SIG-M5 treated with dmso at 0.1 percent for 504 hours (cell line): ENCODE results near the gene SYT7.

Experiments
- DNase-seq: peaks from one replicate; lab custom pipeline; 2025; ENCODE audit not compliant: unreplicated experiment; lab: John Stamatoyannopoulos, UW

SYT7 gene

DNA sequence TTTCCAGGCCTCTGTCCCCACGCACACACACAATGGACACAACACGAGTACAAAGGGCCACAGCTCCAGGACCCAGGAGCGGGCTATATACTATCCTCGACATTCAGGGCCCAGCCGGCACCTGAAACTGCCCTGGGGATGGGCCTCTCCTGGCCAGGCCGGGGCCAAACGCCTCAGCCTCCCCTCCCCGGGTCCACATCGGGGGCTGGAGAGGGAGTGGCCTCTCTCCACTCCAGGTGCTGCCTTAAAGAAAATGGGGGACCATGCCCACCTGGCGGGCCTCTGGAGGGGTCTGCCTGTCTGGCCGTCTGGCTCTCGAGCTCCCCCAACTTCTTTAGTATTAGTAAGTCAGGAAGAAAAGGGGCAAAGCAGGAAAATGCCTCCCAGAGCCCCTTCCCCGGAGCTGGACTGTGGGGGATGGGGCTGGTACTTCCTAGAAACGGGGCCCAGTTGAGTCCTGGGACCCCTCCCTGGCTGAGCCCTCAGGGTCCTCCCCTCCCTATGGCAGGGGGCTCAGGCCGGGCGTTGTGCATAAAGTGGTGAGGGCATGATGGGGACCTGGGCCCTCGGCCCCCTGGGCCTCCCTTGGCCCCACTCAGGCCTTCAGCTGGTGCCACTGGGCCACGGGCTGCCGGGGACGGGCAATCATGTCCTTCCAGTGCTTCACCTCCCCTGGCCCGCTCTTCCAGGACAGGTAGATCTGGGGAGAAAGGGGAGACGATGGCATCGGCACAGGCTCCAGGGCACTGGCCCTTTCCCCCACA lies 62.7 kb downstream of the SYT7 start:
- DNase-seq = no peak

DNA sequence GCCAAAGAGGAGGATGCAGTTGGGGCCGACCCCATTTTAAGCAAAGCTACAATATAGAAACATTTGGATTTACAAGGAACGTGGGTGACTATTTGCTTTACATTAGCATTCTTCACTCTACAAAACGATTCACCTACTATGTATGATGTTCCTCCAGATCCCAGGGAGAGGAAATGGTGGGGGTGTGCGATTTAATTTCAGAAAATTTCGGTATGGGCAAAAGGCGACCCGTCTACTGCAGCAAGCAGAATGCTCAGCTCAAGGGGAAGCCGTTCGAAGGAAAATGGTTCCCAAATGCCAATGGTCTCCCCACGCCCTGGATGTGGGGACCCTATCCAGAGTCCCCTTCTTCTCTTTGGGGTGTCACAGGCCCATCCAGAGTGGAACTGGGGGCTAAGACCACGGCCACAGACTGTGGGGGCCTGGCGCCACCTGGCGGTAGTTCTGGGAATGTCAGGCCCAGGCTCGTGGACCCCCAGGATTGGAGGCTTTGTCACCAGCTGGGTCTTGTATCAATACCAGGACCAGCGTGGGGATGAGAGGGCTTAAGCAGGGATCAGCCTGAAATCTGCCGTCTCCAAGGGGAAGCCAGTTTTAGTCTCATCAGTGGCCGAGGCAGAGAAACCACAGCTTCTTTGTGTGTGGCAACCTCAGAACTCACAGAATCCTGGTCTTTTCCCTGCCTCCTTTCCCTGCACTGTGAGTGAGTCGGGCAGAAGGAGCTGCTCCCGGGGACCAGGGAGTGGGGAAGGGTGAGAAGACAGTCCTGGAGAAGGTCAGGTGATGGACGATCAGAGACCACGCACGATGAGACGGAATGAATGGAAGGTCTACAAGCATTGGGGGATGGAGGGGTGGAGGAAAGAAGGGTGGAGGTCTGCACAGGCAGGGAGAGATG lies 64.0 kb downstream of the SYT7 start:
- DNase-seq = no peak

DNA sequence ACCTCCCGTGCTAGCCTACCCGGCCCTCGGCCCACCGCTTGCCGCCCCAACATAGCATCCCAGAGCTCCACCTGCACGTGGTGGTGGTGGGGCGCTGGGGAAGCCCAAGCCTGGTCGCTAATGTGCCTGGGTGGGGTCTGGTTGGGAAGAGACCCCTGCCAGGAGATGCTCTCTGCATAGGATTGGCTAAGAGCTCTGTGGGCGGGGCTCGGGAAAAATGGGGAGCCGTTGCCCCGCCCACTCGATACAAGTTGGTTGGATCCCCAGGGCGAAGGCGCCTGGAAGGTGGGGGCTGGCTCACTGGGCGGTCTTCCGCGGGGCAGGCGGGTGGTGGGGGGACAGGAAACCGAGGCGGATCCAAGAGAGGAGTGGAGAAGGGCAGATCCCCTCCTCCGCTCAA lies 64.7 kb downstream of the SYT7 start:
- DNase-seq = no peak

DNA sequence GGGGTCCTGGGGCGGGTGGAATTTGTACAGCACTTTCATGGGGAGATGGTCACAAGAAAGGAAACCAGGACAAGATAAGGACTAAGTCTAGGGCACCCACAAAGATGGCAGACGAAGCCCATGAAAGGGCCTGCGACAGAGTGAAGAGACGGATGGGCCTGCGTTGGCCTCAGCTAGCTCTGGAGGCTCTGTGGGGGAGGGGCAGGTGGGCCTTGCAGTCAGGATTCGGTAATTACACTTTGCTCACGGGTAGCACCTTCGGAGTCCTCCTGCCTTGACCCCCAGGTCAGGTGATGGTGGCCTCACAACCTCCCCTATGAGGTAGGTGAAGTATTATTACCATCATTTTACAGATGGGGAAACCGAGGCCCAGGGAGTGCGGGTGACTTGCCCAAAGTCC lies 65.2 kb downstream of the SYT7 start:
- DNase-seq = no peak

DNA sequence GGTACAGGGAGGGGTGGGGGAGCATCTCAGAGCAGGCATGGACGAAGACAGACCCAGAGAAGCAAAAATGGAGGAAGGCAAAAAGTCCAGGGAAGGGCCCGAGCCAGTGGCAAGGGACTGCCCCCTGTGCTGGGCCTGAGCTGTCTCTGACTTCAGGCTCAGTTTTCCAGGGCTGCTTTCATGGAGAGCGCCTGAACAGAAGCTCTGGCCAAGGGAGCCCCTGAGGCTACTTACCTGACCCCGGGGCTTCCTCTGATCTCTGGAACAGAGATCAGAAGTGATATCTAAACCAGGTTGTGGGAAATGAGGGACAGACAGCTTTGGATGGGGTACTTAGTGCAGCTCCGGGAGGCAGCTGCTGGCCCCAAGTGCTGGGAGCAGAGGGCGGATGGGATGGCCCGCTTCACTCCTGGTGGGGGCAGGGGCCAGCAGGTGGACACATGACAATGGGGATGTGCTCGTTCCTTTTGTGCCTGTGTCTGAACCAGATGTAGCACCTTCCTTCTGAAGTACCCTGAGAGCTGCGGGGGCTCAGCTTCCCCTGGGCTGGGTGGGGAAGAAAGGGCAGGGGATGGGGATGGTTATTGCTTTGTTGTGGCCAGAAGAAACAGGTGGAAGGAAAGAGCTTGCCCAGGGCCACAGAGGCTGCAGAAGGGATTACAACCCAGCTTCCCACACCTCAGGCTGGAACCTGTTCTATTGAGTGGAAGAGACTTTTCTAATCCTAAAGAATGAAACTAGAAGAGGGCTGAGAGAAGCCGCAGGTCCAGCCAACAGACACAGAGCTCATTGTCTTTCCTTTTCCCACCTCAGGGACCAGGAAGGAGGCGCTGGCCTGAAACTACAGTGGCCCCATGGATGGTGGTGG lies 66.6 kb downstream of the SYT7 start:
- DNase-seq = no peak

DNA sequence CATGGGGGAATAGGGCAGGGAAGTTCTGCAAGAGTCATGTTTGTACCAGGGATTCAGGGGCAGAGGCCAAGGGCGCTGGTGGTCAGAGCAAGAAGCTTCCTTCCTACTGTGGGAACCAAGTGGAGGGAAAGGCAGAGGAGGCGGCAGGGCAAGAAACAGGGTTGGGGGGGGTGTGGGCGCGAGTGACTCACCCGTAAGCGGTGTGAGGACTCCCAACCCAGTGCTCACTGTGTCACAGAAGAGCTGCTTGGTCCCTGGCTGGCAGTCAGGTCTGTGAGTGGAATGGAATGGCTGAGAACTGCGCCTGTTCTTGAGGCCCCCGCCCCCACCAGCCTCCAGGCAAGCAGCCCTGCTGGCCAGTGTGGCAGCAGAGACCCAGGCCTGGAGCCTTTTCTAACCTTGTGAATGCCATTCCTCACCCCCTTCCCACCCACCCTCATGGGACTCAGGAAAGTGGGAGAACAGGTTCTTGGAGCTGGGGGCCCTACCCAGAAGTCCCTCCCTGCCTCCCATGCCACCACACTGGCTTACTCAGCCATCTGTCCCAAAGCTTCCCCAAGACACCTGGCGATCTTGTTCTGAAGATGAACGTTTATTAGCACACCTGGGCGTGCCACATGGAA lies 67.6 kb downstream of the SYT7 start:
- no peak for DNase-seq

DNA sequence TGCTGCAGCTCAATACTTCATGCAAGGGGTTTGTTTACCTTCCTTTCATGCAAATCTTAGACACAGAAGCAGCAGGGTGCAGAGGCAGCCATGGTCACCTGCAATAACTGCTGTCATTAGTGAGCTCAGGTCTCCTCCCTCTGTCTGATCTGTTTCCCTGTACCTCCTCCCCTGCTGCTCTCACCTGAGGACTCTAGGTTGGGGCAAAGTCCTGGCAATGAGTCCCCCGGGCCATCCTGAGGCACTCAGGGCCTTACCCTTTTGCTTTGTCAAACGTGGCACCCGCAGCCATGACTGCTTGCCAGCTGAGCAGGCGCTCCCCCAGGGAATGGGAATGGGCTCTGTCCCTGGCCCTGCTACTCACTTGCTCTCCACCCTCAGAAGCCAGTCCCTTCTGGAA lies 68.4 kb downstream of the SYT7 start:
- DNase-seq = no peak

DNA sequence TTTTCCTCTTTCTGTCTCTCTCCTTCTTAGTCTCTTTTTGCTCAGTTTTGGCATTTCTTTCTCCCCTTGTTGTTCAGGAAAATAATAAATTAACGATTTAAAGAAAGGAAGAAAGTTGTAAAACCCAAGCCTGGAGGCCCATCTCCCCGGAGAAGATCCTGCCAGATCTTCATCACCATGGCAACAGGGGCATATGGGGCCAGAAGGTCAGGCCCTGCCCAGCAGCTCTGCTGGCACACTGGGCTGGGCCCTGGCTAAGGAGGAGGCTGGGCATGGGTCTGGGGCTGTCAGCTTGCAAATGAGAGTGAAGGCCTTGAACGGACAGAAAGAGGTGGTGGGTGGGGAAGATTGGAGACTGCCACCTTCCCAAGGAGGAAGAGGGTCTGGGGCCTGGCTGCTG lies 69.5 kb downstream of the SYT7 start:
- no peak for DNase-seq

DNA sequence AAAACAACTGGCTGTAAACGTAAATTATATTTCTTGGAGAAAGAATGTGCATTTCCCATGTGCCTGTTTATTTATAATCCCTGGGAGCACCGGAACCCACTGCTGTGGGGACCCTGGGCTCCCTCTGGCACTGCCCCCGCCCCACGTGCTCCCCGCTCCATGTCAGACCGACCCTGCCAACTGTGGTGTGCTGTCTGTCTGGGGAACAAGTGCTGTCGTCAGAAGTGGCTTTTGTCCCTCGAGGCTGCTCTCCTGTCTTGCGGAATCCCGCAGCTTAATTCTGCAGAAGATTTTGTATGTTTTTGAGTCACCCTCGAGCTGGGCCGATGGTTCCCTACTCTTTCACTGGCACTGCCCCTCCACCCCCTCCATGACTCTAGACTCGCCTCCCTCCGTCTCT lies 69.9 kb downstream of the SYT7 start:
- no peak for DNase-seq

DNA sequence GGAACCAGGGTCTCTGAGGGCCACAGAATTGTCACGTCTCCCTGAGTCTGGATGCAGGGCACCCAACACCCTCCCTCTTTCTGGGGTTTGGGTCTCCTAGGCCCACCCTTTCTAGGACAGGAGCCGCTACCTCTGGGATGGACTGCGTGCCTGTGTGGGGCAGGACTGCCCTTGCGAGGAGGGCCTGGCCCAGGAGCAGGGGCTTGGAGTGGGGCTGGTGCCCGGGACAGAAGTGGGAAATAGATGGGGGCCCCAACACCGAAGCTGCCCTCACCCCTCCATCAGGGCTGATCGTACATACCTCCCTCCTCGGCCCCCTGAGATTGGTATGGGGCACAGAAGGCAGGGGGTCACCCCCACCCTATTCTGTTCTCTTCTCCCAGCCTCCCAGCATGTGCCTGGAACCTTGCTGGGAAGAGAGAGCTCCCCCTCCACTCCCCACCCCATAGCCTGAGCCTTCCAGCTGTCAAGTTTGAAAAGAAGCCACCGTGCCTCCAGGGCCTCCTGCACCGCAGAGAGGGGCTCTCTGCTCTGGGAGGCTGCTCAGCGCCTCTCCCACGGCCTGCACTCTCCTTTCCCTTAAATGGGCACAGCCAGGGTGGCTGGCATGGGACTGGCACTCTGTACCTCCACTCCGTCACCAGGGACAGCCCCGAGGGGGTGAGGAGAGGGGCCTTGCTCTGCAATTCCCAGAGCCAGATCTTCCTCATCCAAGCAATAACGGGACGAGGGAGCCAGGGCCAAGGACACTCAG lies 70.5 kb downstream of the SYT7 start:
- DNase-seq = no peak

DNA sequence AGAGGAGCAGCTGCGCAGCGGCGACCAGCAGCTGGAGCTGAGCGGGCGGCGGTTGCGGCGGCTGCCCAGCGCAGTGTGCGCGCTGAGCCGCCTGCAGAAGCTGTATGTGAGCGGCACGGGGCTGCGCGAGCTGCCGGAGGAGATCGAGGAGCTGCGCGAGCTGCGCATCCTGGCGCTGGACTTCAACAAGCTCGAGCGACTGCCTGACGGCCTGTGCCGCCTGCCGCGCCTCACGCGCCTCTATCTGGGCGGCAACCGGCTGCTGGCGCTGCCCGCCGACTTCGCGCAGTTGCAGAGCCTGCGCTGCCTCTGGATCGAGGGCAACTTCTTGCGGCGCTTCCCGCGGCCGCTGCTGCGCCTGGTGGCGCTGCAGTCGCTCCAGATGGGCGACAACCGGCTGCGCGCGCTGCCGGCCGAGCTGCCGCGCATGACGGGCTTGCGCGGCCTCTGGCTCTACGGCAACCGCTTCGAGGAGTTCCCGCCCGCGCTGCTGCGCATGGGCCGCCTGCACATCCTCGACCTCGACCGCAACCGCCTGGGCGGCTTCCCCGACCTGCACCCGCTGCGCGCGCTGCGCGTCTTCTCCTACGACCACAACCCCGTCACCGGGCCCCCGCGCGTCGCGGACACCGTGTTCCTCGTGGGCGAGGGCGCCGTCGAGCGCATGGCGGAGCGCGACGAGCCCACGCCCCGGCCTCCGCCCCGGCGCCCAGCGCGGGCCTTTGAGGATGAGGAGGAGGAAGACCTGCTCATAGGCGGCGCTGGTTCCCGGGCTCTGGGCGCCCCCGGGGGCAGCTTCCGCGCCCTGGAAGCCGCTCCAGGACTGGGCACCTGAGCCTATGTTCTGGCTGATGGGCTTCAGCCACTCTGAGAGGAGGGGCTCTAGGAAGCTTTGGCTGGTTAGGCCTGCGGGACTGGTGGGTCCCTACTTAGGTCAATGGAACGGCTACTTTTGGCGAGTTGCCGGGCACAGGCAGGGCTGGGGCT lies 71.5 kb downstream of the SYT7 start:
- peak; percentile 64 for DNase-seq

DNA sequence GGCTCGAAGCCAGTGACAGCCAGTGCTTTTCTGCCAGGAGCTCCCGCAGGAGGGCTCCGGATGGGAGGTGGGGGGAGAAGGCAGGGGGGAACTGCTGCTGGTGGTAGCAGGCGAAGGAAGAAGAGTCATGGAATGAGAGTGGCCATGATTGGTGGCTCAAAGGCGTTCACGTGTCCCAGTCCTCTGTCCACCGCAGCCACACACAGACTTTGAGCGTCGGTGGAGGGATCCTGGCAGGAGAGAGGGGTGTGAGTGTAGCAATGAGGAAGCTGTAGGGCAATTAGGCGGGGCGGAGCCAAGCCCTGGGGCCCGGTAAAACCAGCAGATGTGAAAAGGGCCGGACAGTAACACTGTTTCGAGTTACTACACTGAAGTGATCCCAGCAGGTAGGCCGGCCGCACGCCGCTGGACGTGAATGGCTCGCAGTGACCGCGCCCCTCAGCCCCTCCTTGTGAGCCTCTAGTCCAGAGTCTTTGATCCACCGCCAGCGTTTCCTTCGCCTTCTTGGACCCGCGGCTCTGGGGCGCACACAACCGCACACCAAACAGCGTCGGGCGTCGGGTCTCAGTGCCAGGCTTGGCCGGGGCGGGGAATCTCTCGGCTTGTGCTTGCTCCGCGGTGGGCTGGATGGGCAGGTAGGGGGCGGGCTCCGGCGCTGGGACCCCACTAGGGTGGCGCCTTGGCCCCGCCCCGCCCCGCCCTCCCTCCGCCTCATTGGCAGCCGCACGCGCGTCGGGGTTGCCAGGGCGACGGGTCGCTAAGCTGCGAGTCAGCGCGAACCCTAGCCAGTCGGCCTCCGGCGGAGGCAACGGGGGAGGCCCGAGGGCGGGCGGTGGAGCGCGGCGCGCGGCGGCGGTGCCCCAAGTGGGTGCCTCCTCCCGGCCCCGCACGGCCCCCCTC lies 72.7 kb downstream of the SYT7 start, which contains the start of gene LRRC10B:
Gene LRRC10B, plus strand, starts transcription at position 788 of the 900 bp plus-strand sequence. CDS start 250 bp downstream, outside the sequence.
- DNase-seq = peak; percentile 58

DNA sequence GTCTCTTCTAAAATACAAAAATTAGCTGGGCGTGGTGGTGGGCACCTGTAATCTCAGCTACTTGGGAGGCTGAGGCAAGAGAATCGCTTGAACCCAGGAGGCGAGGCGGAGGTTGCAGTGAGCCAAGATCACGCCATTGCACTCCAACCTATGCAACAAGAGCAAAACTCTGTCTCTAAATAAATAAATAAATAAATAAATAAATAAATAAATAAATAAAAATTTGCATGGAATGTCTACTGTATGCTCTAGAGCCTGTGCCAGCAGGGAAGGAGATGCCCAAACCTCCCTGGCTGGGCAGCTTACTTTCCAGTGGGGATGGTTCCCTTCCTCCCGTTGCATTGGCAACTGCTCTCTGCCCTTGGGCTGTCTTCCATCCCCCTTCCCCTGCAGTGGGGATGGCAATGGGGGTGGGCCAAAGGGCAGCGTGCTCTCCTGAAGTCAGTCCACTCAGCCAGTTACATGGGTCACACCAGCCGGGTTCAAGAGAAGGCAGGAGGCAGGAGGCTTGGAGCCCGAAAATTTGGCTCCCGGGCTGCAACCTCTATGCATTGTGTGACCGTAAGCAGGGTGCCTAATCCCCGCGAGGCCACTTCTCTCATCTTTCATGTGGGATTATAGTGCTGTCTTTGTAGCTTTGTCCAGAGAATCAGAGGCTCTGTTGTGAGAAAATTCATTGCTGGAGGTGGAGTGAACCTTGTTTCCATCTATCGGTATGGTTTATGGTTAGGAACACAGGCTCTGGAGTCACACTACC lies 73.7 kb downstream of the SYT7 start:
- DNase-seq = no peak

DNA sequence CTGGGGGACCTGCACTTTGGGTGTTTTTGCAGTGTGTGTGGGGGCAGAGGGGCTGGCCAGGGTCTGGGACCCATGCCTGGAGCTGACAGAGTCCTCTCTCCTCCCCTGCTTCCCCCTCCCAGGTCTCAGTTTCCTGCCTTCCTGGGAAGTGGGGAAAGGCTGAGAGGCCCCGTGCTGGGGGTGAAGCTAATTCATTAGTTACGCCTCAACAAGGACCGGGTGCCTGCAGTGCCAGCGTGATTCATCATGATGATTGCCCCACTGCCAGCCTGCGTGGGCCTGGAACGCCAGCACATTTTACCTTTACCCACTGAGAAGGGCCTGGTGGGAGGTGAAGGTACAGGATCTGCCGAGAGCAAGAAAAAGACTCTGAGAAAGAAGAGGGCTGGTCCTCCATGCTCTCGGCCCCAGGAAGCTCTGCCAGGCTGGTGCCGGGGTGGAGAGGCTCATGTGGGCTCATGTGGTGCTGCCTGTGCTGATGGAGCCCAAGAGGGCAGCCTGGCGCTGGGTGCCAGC lies 75.2 kb downstream of the SYT7 start:
- DNase-seq = no peak

DNA sequence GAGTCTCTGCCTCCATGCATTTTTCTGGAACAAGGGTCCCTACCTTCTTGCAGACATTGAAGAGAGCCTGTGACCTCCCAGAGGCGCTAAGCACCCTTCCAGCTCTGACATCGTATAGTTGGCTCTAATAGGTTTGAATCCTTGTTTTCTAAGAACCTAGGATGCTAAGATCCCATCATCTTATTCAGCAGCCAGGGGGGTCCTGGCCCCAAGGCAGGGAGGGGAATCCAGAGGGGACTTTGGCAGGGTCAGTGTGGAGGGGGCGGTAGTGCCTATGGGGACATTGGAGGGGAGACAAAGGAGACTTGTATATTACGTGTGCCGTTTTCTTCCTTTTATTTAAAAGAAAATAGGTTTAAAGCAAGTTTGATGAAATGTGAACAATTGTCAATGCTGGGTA lies 75.8 kb downstream of the SYT7 start:
- no peak for DNase-seq

DNA sequence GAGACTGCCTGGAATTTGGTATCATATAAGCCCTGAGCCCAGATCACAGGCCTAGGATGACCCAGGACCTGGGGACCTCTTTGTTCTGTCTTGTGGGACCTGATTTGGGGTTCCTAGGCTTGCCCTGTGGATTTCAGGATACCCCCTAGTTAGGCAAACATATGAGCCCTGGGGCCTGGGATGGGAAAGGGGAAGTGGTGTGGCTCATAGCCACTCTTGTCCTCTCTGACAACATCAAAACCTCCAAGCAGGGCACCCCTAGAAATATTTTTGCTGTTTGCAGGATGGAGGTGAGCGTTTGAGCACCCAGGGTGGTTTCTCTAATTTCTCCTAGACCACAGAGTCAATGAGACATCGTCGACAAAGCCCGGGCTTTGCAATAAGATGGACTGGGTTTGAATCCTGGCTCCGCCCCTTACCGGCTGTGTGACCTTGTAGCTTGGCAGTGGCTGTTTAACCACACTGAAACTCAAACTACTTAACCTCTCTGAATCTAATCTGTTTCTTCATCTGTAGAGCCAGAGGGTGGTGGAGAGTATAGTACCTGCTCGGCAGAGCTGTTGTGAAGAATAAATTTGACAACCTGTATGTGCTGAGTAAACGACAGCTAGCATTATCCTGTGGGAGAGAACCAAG lies 77.6 kb downstream of the SYT7 start:
- DNase-seq = peak; percentile 31
